Measurements from ENCODE around the gene RBL1. TPM values are rescaled to one million over a fixed set of nuclear protein-coding genes. Genes with fewer than 3 reads are reported as not detected.
"Not testable (repeated sequence)": the region's sequence is repeated elsewhere in the genome, so short reads cannot be mapped to it uniquely, and the experiment has no call there.

Gene RBL1
- total RNA-seq, 2 donors from 2014 or later: 5.2 to 5.6 TPM

GRCh38 chr20:37005062-37005942 is 90.5 kb downstream of the RBL1 start:
- peak; percentile 58 for ATAC-seq
- DNase-seq; intact Hi-C loops (cut with DNase I, micrococcal nuclease): not testable (repeated sequence)

GRCh38 chr20:37001634-37002033 is 94.2 kb downstream of the RBL1 start:
- ATAC-seq; intact Hi-C loops (cut with DNase I, micrococcal nuclease); DNase-seq: not testable (repeated sequence)

GRCh38 chr20:37000171-37000570 is 95.6 kb downstream of the RBL1 start:
- ATAC-seq; intact Hi-C loops (cut with DNase I, micrococcal nuclease): not testable (repeated sequence)

DNA sequence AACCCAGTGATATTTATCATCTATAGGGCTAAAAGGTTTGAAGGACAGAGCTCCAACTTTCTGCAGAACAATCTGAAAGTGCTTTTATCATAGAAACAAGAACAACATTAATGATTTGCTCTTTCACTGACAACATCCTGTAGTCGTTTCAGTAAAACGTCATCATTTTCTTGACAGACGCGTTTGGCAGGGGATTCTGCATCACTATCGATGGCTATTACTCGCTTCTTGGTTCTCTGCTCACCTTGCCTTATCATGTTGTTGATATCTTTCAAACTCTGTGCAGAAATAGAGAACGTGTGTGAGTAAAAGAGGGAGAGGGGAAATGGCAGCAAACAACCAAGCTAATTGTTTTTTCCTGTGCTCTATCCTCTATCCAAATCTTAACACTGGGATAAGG is 97.1 kb downstream of the RBL1 start:
- intact Hi-C loops (cut with DNase I, micrococcal nuclease): no loop called here
- DNase-seq (no peak), ATAC-seq (no peak)

More at GRCh38 chr20:37000171-37000570, 95.6 kb downstream of the RBL1 start:
- not testable (repeated sequence) for DNase-seq

DNA sequence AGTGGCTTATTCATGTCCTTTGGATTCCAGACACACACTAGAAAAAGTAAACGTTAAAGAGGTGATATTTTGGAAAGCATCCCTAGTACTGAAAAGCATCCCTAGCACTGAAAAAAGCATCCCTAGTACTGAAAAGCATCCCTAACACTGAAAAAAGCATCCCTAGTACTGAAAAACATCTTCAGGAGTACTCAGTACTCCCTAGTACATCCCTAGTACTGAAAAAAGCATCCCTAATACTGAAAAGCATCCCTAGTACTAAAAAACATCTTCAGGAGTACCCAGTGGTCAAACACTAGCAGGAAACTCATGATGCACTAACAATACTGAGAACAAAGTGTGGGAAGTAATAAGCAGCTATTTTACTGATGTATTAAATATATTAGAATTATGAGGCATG is 98.7 kb downstream of the RBL1 start:
- intact Hi-C loops (cut with DNase I, micrococcal nuclease): no loop called here
- no peak for ATAC-seq

DNA sequence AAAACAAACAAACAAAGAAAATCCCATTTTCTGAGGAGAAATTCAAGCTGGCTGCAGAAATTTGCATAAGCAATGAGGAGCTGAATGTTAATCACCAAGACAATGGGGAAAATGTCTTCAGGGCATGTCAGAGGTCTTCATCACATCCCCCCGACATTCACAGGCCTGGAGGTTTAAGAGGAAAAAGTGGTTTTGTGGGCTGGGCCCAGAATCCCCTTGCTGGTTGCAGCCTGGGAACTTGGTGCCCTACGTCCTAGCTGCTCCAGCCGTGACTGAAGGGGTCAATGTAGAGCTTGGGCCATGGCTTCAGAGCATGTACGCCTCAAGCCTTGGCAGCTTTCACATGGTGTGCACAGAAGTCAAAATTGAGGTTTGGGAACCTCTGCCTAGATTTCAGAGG is 101.6 kb downstream of the RBL1 start:
- DNase-seq; intact Hi-C loops (cut with DNase I, micrococcal nuclease); ATAC-seq: not testable (repeated sequence)

More for the DNA sequence above, 98.7 kb downstream of the RBL1 start:
- DNase-seq: no peak

GRCh38 chr20:36992802-36993334 is 102.9 kb downstream of the RBL1 start:
- ATAC-seq (no peak), DNase-seq (no peak)
- intact Hi-C loops (cut with DNase I, micrococcal nuclease): no loop called here

DNA sequence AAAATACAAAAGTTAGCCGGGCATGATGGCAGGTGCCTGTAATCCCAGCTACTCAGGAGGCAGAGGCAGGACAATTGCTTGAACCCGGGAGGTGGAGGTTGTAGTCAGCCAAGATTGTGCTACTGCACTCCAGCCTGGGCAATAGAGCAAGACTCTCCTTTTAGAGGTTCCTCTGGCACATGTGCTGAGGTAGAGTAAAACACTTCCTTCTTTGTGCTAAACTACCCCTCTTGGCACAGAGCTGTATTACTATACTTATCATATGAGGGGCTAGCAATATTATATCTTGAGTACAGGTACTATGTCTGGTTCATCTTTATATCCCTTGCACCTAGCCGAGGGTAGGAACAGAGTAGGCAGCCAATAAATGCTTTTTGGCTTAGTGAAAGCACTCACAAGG is 104.1 kb downstream of the RBL1 start:
- ATAC-seq: no peak
- intact Hi-C loops (cut with DNase I, micrococcal nuclease): no loop called here

GRCh38 chr20:36989797-36990196 is 106.0 kb downstream of the RBL1 start:
- intact Hi-C loops (cut with DNase I, micrococcal nuclease): no loop called here
- no peak for DNase-seq
- ATAC-seq: peak; percentile 39

More for the DNA sequence above, 104.1 kb downstream of the RBL1 start:
- DNase-seq: no peak

- peak; percentile 12 for ATAC-seq
- no peak for DNase-seq
- intact Hi-C loops (cut with DNase I, micrococcal nuclease): no loop called here
Observed at GRCh38 chr20:36988494-36988966, 107.3 kb downstream of the RBL1 start.

GRCh38 chr20:36984257-36984638 is 111.5 kb downstream of the RBL1 start:
- DNase-seq: no peak
- intact Hi-C loops (cut with DNase I, micrococcal nuclease): no loop called here
- no peak for ATAC-seq

GRCh38 chr20:36975099-36975818 is 120.5 kb downstream of the RBL1 start:
- ATAC-seq (peak; percentile 87), DNase-seq (no peak)

GRCh38 chr20:36974660-36975059 is 121.1 kb downstream of the RBL1 start:
- intact Hi-C loops (cut with DNase I, micrococcal nuclease): no loop called here
- ATAC-seq: peak; percentile 60
- no peak for DNase-seq

More at GRCh38 chr20:36975099-36975818, 120.5 kb downstream of the RBL1 start:
- intact Hi-C loops (cut with DNase I, micrococcal nuclease): no loop called here

DNA sequence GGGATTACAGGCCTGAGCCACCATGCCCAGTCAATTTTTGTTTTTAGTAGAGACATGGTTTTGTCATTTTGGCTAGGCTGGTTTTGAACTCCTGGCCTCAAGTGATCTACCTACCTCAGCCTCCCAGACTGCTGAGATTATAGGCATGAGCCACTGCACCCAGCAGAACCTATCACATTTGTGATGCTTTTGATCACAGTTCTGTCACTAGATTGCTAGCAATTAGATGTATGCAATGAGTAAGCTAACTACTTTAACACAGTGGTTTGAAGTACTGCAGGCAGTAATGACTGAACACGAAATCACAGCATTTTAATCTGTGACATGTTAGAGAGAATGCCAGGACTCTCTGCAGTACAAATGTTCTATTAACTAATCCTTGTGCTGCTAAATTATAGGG is 124.7 kb downstream of the RBL1 start:
- ATAC-seq (no peak), DNase-seq (no peak)
- intact Hi-C loops (cut with DNase I, micrococcal nuclease): no loop called here

DNA sequence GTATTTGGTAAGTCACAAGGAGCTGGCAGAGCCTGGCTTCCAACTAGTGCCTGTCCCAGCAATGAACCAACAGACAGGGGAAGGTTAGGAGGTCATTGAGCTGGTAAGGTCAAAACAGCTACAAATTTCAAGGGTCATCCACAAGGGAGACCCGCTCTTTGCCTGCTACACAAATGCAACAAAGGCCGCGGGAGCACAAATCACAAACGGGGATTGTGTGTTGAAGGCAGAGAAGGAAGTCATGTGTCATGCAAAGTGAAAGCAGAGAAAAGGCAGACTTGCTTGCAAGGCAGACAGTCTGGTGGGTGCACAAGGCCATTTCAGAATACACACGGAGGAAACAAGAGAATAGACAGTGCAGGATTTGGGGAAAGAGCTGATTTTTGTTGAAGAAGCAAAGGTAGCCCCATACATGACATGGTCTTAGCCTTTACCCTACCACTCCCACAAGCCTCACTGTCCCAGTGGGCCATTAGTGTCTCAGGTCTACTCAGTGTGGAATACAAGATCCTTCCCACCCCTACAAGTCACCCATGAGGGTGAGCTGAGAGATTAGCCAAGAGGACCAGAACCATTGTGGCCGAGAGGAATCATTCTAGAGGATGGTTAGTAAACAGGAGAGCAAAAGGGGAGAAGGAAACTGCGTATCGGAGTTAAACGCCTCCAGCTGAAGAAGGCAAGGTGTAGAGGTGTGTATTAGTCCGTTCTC is 126.2 kb downstream of the RBL1 start:
- ATAC-seq (no peak), DNase-seq (no peak)
- intact Hi-C loops (cut with DNase I, micrococcal nuclease): no loop called here

DNA sequence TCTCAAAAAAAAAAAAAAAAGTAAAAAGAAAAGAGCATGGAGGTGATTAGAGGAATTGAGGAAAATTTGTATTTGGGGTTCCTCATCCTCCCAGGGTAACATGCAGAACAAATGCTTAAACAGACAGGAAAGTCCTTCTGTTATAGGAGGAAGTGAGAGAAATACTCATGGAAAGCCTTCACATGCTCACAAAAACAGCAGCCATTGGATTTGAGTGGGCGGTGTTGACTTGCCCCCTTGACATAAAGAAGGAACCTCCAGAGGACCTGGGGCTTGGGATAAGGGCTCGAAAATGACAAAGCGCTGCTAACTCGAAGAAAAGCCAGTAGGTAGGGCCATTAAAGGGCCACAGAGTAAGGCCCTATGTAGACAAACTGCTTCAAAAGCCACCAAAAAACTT is 126.7 kb downstream of the RBL1 start:
- ATAC-seq (no peak), DNase-seq (no peak)
- intact Hi-C loops (cut with DNase I, micrococcal nuclease): no loop called here

- ATAC-seq (no peak), DNase-seq (no peak)
- intact Hi-C loops (cut with DNase I, micrococcal nuclease): no loop called here
Observed at GRCh38 chr20:36967636-36968035, 128.2 kb downstream of the RBL1 start.

- intact Hi-C loops (cut with DNase I, micrococcal nuclease); DNase-seq; ATAC-seq: not testable (repeated sequence)
Observed at GRCh38 chr20:36966965-36967364, 128.8 kb downstream of the RBL1 start.
